H9 (cell line): Measurements from ENCODE around the gene SLC7A1. TPM values are rescaled to one million over a fixed set of nuclear protein-coding genes. Genes with fewer than 3 reads are reported as not detected.

Experiments
- DNase-seq: peaks from one replicate; pipeline ENCODE4 v3.0.0-alpha.2; 2017
- H2AFZ ChIP-seq: one replicate; pipeline ENCODE4 v1.6.1; 2013; ENCODE audit warnings: mild to moderate bottlenecking, low read length, control low read depth, moderate library complexity
- H2AK5ac ChIP-seq: 2 replicates; pipeline ENCODE4 v1.6.1; 2013; ENCODE audit warnings: low read length, control low read depth, mixed read lengths; ENCODE audit not compliant: insufficient read length
- H2BK120ac ChIP-seq: one replicate; pipeline ENCODE4 v1.6.1; 2013; ENCODE audit warnings: low read depth, mild to moderate bottlenecking, low read length, control low read depth, inconsistent platforms; ENCODE audit not compliant: poor library complexity, severe bottlenecking
- H2BK12ac ChIP-seq: 2 replicates; pipeline ENCODE4 v1.6.1; 2013; ENCODE audit warnings: low read length, control low read depth, mixed read lengths, low read depth; ENCODE audit not compliant: insufficient read length
- H2BK15ac ChIP-seq: 2 replicates; pipeline ENCODE4 v1.6.1; 2013; ENCODE audit warnings: low read depth, low read length, control low read depth
- H2BK20ac ChIP-seq: one replicate; pipeline ENCODE4 v1.6.1; 2013; ENCODE audit warnings: low read depth, mild to moderate bottlenecking, low read length, control low read depth, inconsistent platforms; ENCODE audit not compliant: poor library complexity, severe bottlenecking
- H2BK5ac ChIP-seq: 2 replicates; pipeline ENCODE4 v1.6.1; 2013; ENCODE audit warnings: low read length, control low read depth, mixed read lengths; ENCODE audit not compliant: insufficient read length
- H3K14ac ChIP-seq: 2 replicates; pipeline ENCODE4 v1.6.1; 2013; ENCODE audit warnings: low read length, control low read depth; ENCODE audit not compliant: insufficient read depth
- H3K18ac ChIP-seq: 2 replicates; pipeline ENCODE4 v1.6.1; 2013; ENCODE audit warnings: low read depth, mild to moderate bottlenecking, mixed read lengths, low read length, control low read depth; ENCODE audit not compliant: insufficient read length
- H3K23ac ChIP-seq: 2 replicates; pipeline ENCODE4 v1.6.1; 2013; ENCODE audit warnings: low read length, control low read depth, mixed read lengths, low read depth; ENCODE audit not compliant: insufficient read length
- H3K23me2 ChIP-seq: 2 replicates; pipeline ENCODE4 v1.6.1; 2013; ENCODE audit warnings: low read depth, mild to moderate bottlenecking, mixed read lengths, low read length, control low read depth; ENCODE audit not compliant: insufficient read length, poor library complexity, severe bottlenecking
- H3K27ac ChIP-seq: 2 replicates; pipeline ENCODE4 v1.5.1; 2013; ENCODE audit warnings: low read length, control low read depth, mixed read lengths, low read depth; ENCODE audit not compliant: insufficient read length
- H3K27me3 ChIP-seq: 2 replicates; pipeline ENCODE4 v1.6.1; 2013; ENCODE audit warnings: low read length, control low read depth, inconsistent platforms; ENCODE audit not compliant: insufficient read depth
- H3K4ac ChIP-seq: 2 replicates; pipeline ENCODE4 v1.6.1; 2013; ENCODE audit warnings: low read depth, mild to moderate bottlenecking, control low read depth, inconsistent platforms, low read length, moderate library complexity
- H3K4me1 ChIP-seq: 2 replicates; pipeline ENCODE4 v1.6.1; 2013; ENCODE audit warnings: low read length, control low read depth, inconsistent platforms; ENCODE audit not compliant: insufficient read depth
- H3K4me2 ChIP-seq: 2 replicates; pipeline ENCODE4 v1.6.1; 2013; ENCODE audit warnings: low read length, control low read depth, mixed read lengths; ENCODE audit not compliant: insufficient read length, insufficient read depth
- H3K56ac ChIP-seq: 2 replicates; pipeline ENCODE4 v1.6.1; 2013; ENCODE audit warnings: low read depth, mild to moderate bottlenecking, mixed read lengths, low read length, control low read depth; ENCODE audit not compliant: insufficient read length
- H3K79me1 ChIP-seq: 2 replicates; pipeline ENCODE4 v1.6.1; 2013; ENCODE audit warnings: low read depth, mild to moderate bottlenecking, moderate library complexity, low read length, control low read depth, inconsistent platforms; ENCODE audit not compliant: insufficient read depth, poor library complexity, severe bottlenecking
- H3K79me2 ChIP-seq: 2 replicates; pipeline ENCODE4 v1.6.1; 2013; ENCODE audit warnings: low read length, control low read depth, inconsistent platforms; ENCODE audit not compliant: insufficient read depth
- H3K9ac ChIP-seq: 2 replicates; pipeline ENCODE4 v1.6.1; 2013; ENCODE audit warnings: low read length, control low read depth, mixed read lengths; ENCODE audit not compliant: insufficient read length; ENCODE audit errors: extremely low read depth
- H3K9me3 ChIP-seq: one replicate; pipeline ENCODE4 v1.6.1; 2013; ENCODE audit warnings: low read depth, low read length, inconsistent platforms; ENCODE audit not compliant: control insufficient read depth
- H3T11ph ChIP-seq: one replicate; pipeline ENCODE4 v1.6.1; 2013; ENCODE audit warnings: mild to moderate bottlenecking, low read length, control low read depth, inconsistent platforms
- H4K20me1 ChIP-seq: one replicate; pipeline ENCODE4 v1.6.1; 2013; ENCODE audit not compliant: control insufficient read depth, insufficient read length, insufficient read depth
- H4K5ac ChIP-seq: 2 replicates; pipeline ENCODE4 v1.6.1; 2013; ENCODE audit warnings: low read depth, mild to moderate bottlenecking, mixed read lengths, low read length, control low read depth; ENCODE audit not compliant: insufficient read length
- H4K8ac ChIP-seq: replicated peaks from 2 replicates; pipeline ENCODE4 v1.6.1; 2013; ENCODE audit warnings: low read length, control low read depth, mixed read lengths, low read depth; ENCODE audit not compliant: insufficient read length
- H4K91ac ChIP-seq: 2 replicates; pipeline ENCODE4 v1.6.1; 2013; ENCODE audit warnings: low read depth, mild to moderate bottlenecking, moderate library complexity, mixed read lengths, low read length, control low read depth; ENCODE audit not compliant: insufficient read length
- H3K27ac Mint-ChIP-seq, 3 experiments: 2 replicates in 2 of 3; 3 replicates in 1 of 3; pipeline ENCODE4 v1.8.0; 2020 to 2021; ENCODE audit warnings: mixed read lengths in 3 of 3, mild to moderate bottlenecking in 1 of 3, moderate library complexity in 1 of 3
- H3K27me3 Mint-ChIP-seq: 2 replicates; pipeline ENCODE4 v1.8.0; 2021; ENCODE audit warnings: low read depth, mild to moderate bottlenecking, moderate library complexity, mixed read lengths
- H3K36me3 Mint-ChIP-seq, 3 experiments: 2 replicates in 2 of 3; 3 replicates in 1 of 3; pipeline ENCODE4 v1.8.0; 2020 to 2021; ENCODE audit warnings: low read depth in 3 of 3, mixed read lengths in 3 of 3; ENCODE audit not compliant: insufficient read depth in 1 of 3
- H3K4me1 Mint-ChIP-seq, 2 experiments: 2 replicates each; pipeline ENCODE4 v1.8.0; 2020; ENCODE audit warnings: mixed read lengths in 2 of 2
- H3K4me3 Mint-ChIP-seq, 2 experiments: 2 replicates in 1 of 2; 3 replicates in 1 of 2; pipeline ENCODE4 v1.8.0; 2020 to 2021; ENCODE audit warnings: mild to moderate bottlenecking in 2 of 2, mixed read lengths in 2 of 2, moderate library complexity in 1 of 2
- H3K9me3 Mint-ChIP-seq, 2 experiments: 2 replicates in 1 of 2; 3 replicates in 1 of 2; pipeline ENCODE4 v1.8.0; 2020; ENCODE audit warnings: mild to moderate bottlenecking in 2 of 2, mixed read lengths in 2 of 2, moderate library complexity in 1 of 2
- WGBS: extraction: QIAGEN DNeasy Blood & Tissue Kit; methylation state at CpG from one replicate; pipeline ENCODE4 v1.1.7; 2013; ENCODE audit warnings: missing lambda C conversion rate, low lambda C conversion rate, mixed read lengths; ENCODE audit not compliant: insufficient read length; ENCODE audit errors: extremely low coverage; 5-methylcytosine and 5-hydroxymethylcytosine counted together
- total RNA-seq: library from RNA; stranded (reverse); gene quantifications from 2 replicates; pipeline ENCODE4 v1.2.1, GENCODE V29; 2021
- TF ChIP-seq, protein P1 (sequence below): fragments of 200-600 bp; sonication (generic); conservative IDR thresholded peaks from 3 replicates; pipeline ENCODE4 v1.8.0; 2021; ENCODE audit warnings: antibody characterized with exemption, mild to moderate bottlenecking

The SLC7A1 gene
- total RNA-seq, 1 experiment from 2014 or later: 109 TPM

DNA sequence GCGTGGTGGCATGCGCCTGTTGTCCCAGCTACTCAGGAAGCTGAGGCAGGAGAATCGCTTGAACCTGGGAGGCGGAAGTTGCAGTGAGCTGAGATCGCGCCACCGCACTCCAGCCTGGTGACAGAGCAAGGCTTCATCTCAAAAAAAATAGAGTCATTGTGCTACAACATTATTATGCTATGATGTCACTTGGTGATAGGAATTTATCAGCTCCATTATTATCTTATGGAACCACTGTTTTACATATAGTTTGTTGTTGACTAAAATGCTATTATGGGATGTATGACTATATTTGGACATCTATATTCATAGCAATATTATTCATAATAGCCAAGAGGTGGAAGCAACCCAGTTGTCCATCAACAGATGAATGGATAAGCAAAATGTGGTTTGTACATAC, 26.4 kb upstream of the SLC7A1 start:
- no peak overlapping the region for H4K8ac ChIP-seq
- no peak overlapping the region for H3K23ac ChIP-seq
- no peaks in the 10 kb centered on the region for H3K27me3 ChIP-seq
- no peak overlapping the region for H2BK120ac ChIP-seq
- Mint-ChIP-seq H3K27me3 (no peaks in the 10 kb centered on the region; the same call in 1 of the 2 replicates), H3K36me3 (peaks cover 0 to 2% (median 1%) of the 10 kb centered on the region in 3 experiments; a peak in 2 of 7 replicates), H3K4me3 (no peak overlapping the region), H3K4me1 (no peaks in the 10 kb centered on the region), H3K9me3 (peaks cover 12 to 17% of the 10 kb centered on the region in 2 experiments), H3K27ac (no peak overlapping the region)
- no peaks in the 10 kb centered on the region for H3K79me1 ChIP-seq
- H3K27ac ChIP-seq: no peak overlapping the region
- H3K9me3 ChIP-seq: no peaks in the 10 kb centered on the region
- H2BK12ac ChIP-seq: no peak overlapping the region
- H2AFZ ChIP-seq: no peak overlapping the region
- H2BK15ac ChIP-seq: no peak overlapping the region
- no peaks in the 10 kb centered on the region for H3K23me2 ChIP-seq
- DNase-seq: no peak
- no peak overlapping the region for H2BK20ac ChIP-seq
- H3K56ac ChIP-seq: no peak overlapping the region
- no CpG with 5 or more reads among the region's 7 CpGs for WGBS
- H3K4ac ChIP-seq: no peak overlapping the region
- no peak overlapping the region for H3K14ac ChIP-seq
- no peak overlapping the region for H4K5ac ChIP-seq
- H3K4me1 ChIP-seq: no peaks in the 10 kb centered on the region
- H3K79me2 ChIP-seq: no peaks in the 10 kb centered on the region
- no peak overlapping the region for H4K91ac ChIP-seq
- H3K9ac ChIP-seq: no peak overlapping the region
- TF ChIP-seq, protein P1, sequence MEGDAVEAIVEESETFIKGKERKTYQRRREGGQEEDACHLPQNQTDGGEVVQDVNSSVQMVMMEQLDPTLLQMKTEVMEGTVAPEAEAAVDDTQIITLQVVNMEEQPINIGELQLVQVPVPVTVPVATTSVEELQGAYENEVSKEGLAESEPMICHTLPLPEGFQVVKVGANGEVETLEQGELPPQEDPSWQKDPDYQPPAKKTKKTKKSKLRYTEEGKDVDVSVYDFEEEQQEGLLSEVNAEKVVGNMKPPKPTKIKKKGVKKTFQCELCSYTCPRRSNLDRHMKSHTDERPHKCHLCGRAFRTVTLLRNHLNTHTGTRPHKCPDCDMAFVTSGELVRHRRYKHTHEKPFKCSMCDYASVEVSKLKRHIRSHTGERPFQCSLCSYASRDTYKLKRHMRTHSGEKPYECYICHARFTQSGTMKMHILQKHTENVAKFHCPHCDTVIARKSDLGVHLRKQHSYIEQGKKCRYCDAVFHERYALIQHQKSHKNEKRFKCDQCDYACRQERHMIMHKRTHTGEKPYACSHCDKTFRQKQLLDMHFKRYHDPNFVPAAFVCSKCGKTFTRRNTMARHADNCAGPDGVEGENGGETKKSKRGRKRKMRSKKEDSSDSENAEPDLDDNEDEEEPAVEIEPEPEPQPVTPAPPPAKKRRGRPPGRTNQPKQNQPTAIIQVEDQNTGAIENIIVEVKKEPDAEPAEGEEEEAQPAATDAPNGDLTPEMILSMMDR: no peak
- no peak overlapping the region for H3K4me2 ChIP-seq
- H3K18ac ChIP-seq: no peak overlapping the region
- no peak overlapping the region for H2AK5ac ChIP-seq
- no peak overlapping the region for H2BK5ac ChIP-seq
- H3T11ph ChIP-seq: no peak overlapping the region
- no peaks in the 10 kb centered on the region for H4K20me1 ChIP-seq
